Measurements from ENCODE around the gene ZNF709. TPM values are rescaled to one million over a fixed set of nuclear protein-coding genes. Genes with fewer than 3 reads are reported as not detected.
A peak's percentile ranks its signal among the peaks of the same experiment; 100 is the strongest.
"Not testable (repeated sequence)": the region's sequence is repeated elsewhere in the genome, so short reads cannot be mapped to it uniquely, and the experiment has no call there.

The ZNF709 gene
- under 1 TPM; 0.34 to 0.79 (median 0.49) TPM for polyA plus RNA-seq

DNA sequence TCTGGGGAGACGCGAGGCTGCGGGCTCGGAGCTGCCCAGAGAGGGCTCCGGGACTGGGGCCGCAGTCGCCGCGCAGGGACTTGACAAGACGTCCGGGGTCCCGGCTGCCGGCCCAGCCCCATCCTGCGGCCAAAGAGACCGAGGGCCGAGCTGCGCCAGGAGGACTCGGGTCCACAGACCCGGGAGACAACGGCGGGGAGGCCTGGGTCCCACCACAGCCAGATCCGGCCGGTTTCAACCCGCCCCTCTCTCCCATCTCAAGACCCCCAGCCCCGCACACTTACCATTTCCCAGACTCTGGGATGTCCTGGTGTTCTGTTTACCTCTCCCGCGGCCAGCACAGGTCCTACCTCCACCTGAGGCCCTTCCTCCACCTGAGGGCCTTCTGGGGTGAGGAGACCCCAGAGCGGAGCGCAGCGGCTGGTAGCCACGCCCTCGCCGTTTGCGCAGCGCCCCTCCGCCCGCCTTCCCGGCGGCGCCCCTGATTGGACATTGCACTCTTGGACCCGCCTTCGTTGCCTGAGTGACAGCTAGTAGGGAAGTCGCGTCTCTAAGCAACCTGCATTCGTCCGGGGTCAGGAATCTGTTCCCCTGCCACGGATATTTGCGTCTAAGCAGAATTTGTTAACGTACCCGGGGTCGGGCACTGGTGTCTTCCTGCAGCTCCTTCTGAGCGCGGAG lies at the start of gene ZNF709:
TSS of gene ZNF709 (minus strand) at position 446 of the 681 bp plus-strand sequence. CDS start at position 287, 159 bp downstream.
- no peak within 1 kb of the TSS for H3K27ac ChIP-seq (ENCODE audit: low read depth, low read length)

DNA sequence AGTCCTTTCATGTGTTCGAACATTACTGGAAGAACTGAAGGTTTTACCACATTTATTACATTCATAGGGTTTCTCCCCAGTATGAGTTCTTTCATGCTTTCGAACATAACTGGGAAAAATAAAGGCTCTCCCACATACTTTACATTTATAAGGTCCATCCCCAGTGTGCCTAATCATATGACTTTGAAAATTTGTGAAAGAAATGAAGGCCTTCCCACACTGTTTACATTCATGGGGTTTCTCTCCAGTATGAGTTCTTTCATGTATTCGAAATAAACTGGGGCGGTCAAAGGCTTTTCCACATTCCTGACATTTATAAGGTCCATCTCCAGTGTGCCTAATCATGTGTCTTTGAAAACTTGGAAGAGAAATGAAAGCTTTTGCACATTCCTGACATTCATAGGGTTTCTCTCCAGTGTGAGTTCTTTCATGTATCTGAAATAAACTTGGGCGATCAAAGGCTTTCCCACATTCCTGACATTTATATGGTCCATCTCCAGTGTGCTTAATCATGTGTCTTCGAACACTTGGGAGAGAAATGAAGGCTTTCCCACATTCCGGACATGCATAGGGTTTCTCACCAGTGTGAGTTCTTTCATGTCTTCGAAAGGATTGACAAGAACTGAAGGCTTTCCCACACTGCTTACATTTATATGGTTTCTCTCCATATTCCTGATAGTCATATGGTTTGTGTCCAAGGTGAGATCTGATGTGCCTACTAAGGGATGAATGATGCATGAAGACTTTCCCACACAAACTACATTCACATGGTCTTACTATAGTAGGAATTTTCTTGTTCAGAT lies 42.6 kb upstream of the ZNF709 start:
- WGBS, 3 donors, result 98 to 100% (median 98%) methylated on average over 8 of the region's 8 CpGs
- no peak overlapping the region for H3K27ac ChIP-seq (ENCODE audit: low read depth, low read length)

More for the DNA sequence above, at the start of gene ZNF709:
- 0% methylated on average over 53 of the region's 53 CpGs for WGBS, 3 donors

DNA sequence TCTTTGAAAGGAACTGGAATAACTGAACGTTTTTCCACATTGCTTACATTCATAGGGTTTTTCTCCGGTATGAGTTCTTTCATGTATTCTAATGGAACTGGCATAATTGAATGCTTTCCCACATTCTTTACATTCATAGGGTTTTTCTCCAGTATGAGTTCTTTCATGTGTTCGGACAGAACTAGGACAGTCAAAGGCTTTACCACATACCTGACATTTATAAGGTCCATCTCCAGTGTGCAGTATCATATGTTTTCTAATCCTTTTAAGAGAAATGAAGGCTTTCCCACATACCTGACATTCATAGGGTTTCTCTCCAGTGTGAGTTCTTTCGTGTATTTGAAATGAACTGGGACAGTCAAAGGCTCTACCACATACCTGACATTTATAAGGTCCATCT lies 41.9 kb upstream of the ZNF709 start:
- H3K27ac ChIP-seq (ENCODE audit: low read depth, low read length), result no peak overlapping the region
- WGBS, 3 donors, result 95 to 100% (median 99%) methylated on average over 4 of the region's 4 CpGs

DNA sequence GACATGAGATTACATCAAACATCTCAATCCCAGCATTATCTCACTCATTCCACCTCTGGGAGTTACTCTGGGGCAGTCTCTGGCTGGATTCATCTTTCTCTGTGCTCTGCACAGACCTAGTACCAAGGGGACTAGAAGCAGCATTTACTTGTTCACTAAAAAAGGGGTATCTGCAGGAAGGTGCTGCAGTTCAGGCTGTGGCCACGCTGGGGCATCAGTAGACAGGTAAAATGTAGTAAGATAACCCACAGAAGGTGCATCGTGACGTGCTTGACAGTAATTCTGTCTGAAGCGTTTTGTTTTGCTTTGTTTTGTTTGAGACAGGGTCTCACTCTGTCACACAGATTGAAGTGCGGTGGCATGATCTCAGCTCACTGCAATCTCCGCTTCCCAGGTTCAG lies 37.4 kb upstream of the ZNF709 start:
- 69 to 75% (median 70%) methylated on average over 6 of the region's 6 CpGs for WGBS, 3 donors
- H3K27ac ChIP-seq (ENCODE audit: low read depth, low read length), result no peak overlapping the region

DNA sequence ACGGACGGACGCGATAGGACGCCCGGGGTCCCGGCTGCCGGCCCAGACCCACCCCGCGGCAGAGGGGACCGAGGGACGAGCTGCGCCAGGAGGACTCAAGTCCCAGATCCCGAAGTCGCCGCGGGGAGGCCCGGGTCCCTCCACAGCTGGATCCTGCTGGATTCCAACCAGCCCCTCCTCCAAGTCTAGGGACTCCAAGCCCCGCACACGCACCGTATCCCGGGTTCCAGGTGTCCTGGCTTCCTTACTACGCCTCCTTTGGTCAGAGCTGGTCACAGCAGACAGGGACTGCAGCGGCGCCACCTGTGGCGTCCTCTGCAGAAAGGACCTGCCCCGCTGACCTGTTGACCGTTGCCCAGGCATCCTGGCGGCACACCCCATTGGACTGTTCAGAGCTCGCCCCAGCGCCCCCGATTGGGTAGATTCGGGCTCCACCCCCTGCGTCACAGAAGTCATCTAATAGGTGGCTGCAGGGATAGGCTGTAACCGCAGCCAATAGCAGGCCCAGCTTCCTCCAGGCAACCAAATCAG lies 29.0 kb upstream of the ZNF709 start:
- no peak overlapping the region for H3K27ac ChIP-seq (ENCODE audit: low read depth, low read length)
- 10 to 14% (median 13%) methylated on average over 35 of the region's 35 CpGs for WGBS, 3 donors

DNA sequence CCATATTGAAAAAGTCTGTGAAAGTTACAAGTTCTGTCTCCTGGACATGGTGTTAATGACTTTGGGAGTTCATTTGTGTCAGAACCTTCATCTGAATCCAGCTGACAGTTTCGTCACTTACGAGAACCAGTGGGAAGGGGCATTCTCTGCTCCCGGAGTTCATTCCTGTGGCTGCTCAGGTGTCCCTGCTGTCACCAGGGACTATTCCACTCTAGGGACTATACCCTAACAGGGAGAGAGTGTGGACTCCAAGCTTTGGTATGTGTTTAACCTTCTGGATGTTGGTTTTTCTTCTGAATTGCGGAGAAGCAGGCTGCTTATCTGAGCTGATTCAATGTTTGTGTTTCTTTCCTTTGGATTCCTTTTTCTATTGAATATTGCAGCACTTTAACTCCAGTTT lies 12.4 kb upstream of the ZNF709 start:
- 46 to 93% (median 91%) methylated on average over 4 of the region's 4 CpGs for WGBS, 3 donors
- no peak overlapping the region for H3K27ac ChIP-seq (ENCODE audit: low read depth, low read length)

DNA sequence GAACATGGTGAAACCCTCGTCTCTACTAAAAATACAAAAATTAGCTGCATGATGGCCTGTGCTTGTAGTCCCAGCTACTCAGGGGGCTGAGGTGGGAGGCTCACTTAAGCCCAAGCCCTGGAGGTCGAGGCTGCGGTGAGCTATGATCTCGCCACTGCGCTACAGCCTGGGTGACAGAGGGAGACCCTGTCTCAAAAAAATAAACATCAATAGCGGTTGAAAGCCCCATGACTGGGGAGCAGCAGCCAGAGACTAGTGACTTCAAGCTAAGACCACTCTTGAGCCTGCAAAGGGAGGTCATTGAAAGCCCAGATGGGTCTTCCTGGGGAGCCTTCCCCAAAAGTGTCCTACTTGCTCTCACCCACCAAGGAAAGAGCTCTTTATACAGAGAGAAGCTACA lies 11.9 kb upstream of the ZNF709 start:
- 83 to 89% (median 88%) methylated on average over 6 of the region's 6 CpGs for WGBS, 3 donors
- no peak overlapping the region for H3K27ac ChIP-seq (ENCODE audit: low read depth, low read length)

DNA sequence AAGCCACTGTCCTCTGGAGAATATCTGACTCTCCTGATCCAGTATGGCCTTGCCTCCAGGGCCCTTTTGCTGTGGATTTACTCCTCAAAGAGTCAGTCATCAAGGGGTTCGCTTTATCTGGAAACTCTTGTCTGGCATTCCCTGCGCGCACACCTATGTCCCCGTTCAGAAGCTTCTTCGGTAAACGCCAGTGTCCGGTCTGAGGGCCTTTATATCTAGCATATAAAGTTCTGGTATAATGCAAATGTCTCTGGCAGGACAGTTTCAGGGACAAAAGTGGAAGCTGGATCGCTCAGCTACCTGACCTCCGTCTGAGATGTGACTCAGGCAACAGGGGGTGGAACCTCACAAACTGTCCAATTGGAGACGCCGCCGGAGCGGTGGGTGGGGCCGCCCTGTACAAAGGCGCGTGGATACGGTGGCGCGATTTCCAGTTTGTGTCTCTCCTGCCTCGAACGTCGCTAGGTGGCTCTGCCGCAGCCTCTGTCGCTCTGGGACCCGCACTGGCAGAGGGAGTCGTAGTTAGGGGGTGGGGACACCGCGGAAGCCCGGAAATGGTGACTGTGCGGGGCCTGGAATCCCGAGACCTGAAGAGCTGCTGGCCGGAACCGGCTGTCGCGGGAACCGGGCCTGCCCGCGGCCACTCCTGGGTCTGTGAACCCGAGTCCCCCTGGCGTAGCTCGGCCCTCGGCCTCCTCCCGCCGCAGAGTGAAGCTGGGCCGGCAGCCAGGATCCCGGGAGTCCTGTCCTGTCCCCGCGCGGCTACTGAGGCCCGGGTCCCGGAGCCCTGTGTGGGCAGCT lies 10.6 kb upstream of the ZNF709 start:
- 1% methylated on average over 51 of the region's 51 CpGs for WGBS, 3 donors

DNA sequence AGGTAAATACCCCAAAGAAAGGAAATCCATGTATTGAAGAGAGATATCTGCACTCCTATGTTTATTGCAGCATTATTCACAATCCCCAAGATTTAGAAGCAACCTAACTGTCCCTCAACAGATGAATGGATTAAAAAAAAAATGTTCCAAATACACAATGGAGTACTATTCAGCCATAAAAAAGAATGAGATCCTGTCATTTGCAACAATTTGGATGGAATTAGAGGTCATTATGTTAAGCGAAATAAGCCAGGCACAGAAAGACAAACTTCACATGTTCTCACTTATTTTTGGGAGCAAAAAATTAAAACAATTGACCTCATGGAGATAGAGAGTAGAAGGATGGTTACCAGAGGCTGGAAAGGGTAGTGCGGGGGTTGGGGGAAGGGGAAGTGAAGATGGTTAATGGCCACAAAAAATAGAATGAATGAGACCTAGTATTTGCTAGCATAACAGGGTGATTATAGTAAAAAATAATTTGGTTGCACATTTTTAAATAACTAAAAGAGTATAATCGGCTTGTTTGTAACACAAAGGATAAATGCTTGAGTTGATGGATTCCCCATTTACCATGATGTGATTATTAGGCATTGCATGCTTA lies 9.7 kb upstream of the ZNF709 start:
- no peak overlapping the region for H3K27ac ChIP-seq (ENCODE audit: low read depth, low read length)
- WGBS, 3 donors, result 95 to 99% (median 96%) methylated on average over 3 of the region's 3 CpGs

More for the DNA sequence above, 10.6 kb upstream of the ZNF709 start:
- peak overlapping the region; percentile 32 for H3K27ac ChIP-seq (ENCODE audit: low read depth, low read length)

DNA sequence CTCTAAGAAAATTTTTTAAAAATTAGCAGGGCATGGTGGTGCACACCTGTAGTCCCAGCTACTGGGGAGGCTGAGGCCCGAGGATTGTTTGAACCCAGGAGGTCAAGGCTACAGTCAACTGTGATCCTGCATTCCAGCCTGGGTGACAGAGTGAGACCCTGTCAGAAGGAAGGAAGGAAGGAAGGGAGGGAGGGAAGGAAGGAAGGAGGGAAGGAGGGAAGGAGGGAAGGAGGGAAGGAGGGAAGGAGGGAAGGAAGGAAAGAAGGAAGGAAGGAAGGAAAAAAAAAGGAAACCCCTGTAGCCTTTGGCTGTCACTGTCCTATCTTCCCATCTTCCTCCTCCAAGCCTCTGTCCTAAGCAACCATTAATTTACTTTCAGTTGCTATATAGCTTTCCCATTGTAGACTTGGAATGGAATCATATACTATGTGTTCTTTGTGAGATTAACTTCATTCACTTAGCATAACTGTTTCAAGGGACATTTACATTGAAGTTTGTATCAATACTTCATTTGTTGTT lies 1.7 kb upstream of the ZNF709 start:
- H3K27ac ChIP-seq (ENCODE audit: low read depth, low read length), result not testable (repeated sequence)
- WGBS, 3 donors, result 79 to 93% (median 92%) methylated on average over 1 of the region's 1 CpG

DNA sequence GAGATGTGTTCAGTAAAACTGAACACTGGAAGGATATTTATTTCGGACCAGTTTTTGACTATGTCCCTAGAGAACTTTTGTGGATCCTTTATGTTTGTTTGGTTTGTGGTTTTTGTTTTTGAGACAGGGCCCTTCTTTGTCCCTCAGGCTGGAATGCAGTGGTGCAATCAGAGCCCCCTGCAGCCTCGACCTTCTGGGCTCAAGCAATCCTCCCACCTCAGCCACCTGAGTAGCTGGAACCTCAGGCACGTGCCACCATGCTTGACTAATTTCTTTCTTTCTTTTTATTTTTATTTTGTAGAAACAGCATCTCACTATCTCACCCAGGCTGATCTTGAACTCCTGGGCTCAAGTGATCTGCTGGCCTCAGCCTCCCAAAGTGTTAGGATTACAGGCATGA lies 955 bp upstream of the ZNF709 start:
- WGBS, 3 donors, result 75 to 85% (median 83%) methylated on average over 3 of the region's 3 CpGs
- no peak overlapping the region for H3K27ac ChIP-seq (ENCODE audit: low read depth, low read length)

DNA sequence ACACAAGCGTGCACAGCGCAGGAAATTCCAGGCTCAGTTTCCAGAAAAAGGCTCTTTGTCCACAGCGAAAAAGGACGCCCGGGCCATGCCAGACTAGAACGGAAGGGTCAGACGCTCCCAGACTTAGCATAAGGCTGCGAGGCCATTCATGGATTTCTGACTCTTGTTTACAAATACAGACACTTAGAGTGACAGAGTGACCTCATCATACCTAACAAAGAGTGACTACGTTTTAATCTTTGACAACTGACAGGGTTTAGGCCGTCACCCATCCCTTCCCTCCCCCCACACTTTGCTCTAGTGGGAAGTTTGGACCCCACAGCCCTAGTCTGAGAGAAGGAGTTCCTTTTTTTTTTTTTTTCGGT lies 418 bp upstream of the ZNF709 start:
- WGBS, 3 donors, result 1 to 4% (median 3%) methylated on average over 11 of the region's 11 CpGs
- H3K27ac ChIP-seq (ENCODE audit: low read depth, low read length), result no peak overlapping the region

DNA sequence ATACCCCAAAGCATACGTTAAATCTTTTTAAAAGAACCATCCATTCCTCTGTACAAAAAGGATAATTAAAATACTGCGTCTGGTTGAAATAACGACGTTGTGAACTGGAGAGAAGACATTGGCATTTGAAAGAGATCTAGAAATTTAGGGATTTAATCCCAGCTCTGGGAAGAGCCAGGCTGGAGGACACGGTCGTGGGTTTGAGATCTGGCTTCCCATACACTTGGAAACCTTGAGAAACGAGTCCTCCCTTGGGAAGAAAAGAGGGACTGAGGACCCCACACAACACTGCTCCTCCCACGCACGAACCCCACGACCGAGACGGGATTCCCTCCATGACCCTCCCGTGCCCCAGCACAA lies 625 bp downstream of the ZNF709 start:
- no peak overlapping the region for H3K27ac ChIP-seq (ENCODE audit: low read depth, low read length)
- WGBS, 3 donors, result 1 to 3% (median 1%) methylated on average over 12 to 13 of the region's 13 CpGs

DNA sequence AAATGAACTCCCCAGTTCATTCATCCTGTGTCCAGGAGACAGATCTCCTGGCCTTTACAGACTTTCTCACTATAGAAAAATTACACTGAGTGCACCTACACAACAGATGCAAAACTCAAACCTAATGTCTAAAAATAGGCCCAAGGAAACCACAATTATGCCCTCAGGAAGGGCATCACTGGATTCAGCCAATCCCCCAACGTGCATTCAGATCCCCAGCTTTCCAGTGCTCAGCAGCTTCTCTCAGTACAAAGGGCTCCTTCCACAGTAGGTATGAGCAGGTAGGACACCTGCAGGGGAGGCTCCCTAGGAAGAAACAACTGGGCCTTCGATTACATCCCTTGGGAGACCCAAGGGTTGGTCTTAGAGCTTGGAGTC lies 2.1 kb downstream of the ZNF709 start:
- WGBS, 3 donors, result 61 to 69% (median 65%) methylated on average over 2 of the region's 2 CpGs
- no peak overlapping the region for H3K27ac ChIP-seq (ENCODE audit: low read depth, low read length)

DNA sequence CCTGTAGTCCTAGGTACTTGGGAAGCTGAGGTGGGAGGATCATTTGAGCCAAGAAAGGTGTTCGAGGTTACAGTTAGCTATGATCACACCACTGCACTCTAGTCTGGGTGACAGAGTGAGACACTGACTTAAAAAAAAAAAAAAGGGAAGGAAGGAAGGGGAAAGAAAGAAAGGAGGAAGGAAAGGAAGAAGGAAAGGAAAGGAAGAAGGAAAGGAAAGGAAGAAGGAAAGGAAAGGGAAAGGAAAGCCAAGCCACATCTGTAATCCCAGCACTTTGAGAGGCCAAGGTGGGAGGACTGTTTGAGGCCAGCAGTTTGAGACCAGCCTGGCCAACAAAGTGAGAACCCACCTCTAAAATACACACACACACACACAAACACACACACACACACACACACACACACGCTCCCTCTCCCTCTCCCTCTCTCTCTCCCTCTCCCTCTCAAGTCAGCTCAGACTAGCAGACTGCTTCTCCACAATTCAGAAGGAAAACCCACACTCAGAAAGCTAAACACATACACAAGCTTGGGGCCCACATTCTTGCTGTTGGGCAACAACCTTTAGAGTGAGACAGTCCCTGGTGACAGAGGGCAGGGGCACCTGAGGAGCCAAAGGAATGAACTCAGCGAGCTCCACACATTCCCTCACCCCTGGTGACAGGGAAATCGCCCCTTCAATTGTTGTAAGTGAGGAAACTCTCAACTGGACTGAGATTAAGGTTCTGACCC lies 2.7 kb downstream of the ZNF709 start:
- WGBS, 3 donors, result 58 to 79% (median 66%) methylated on average over 3 to 4 of the region's 4 CpGs
- no peak overlapping the region for H3K27ac ChIP-seq (ENCODE audit: low read depth, low read length)

DNA sequence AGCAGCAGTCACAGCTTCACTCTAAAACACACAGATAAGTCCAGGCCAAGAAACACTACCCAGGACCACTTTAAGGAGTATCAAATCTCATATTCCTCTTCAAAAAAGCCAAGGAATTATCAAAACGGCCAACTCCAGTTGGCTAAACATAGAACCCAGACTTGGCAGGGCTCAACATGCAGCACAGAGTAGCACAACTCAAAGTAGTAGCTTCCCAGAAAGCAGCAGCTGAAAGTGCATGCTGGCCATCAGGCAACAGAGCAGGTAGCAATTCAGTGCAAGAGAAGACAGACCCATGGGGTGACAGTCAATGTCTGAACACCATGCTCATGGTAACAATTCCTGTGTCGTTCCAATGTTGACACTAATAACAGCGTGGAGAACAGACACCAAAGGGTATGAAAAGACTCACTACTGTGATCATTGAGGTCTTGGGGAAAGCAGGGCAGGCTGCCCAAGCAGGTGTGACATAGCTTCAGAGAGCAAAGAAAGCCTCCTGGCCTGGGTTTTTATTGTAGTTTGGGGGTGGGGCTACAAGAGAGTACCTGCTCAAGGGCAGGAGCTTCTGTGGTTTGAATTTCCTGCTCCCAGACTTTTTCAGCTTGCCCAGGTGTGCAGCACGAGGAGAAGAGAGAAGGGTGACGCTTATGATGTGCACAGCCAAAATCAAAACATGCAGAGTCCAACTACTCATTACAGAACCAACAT lies 6.2 kb downstream of the ZNF709 start:
- no peak overlapping the region for H3K27ac ChIP-seq (ENCODE audit: low read depth, low read length)
- WGBS, 3 donors, result 46 to 68% (median 66%) methylated on average over 5 of the region's 5 CpGs

DNA sequence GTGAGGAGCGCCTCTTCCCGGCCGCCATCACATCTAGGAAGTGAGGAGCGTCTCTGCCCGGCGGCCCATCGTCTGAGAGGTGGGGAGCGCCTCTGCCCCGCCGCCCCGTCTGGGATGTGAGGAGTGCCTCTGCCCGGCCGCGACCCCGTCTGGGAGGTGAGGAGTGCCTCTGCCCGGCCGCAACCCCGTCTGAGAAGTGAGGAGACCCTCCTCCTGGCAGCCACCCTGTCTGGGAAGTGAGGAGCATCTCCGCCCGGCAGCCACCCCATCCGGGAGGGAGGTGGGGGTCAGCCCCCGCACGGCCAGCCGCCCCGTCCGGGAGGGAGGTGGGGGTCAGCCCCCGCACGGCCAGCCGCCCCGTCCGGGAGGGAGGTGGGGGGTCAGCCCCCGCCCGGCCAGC lies 17.0 kb downstream of the ZNF709 start:
- not testable (repeated sequence) for H3K27ac ChIP-seq (ENCODE audit: low read depth, low read length)
- WGBS, 3 donors, result 96 to 99% (median 98%) methylated on average over 22 to 33 of the region's 33 CpGs
